ENCODE results near the gene RGR.

The RGR gene

GRCh38 chr10:84298057-84298456, 53.2 kb downstream of the RGR start:
- no peak overlapping the region for H3K4me3 ChIP-seq (ENCODE audit: low read depth in 1 of 2, low read length in 1 of 2)
- no peaks in the 10 kb centered on the region for H3K4me1 ChIP-seq (ENCODE audit: control insufficient read depth in 1 of 2, insufficient read depth in 1 of 2, low read depth in 1 of 2, low read length in 1 of 2)
- no peaks in the 10 kb centered on the region for H3K9me3 ChIP-seq
- H3K27ac ChIP-seq, result no peak overlapping the region
- TF ChIP-seq, protein P1, sequence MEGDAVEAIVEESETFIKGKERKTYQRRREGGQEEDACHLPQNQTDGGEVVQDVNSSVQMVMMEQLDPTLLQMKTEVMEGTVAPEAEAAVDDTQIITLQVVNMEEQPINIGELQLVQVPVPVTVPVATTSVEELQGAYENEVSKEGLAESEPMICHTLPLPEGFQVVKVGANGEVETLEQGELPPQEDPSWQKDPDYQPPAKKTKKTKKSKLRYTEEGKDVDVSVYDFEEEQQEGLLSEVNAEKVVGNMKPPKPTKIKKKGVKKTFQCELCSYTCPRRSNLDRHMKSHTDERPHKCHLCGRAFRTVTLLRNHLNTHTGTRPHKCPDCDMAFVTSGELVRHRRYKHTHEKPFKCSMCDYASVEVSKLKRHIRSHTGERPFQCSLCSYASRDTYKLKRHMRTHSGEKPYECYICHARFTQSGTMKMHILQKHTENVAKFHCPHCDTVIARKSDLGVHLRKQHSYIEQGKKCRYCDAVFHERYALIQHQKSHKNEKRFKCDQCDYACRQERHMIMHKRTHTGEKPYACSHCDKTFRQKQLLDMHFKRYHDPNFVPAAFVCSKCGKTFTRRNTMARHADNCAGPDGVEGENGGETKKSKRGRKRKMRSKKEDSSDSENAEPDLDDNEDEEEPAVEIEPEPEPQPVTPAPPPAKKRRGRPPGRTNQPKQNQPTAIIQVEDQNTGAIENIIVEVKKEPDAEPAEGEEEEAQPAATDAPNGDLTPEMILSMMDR (IDR thresholded peaks at IDR 0.05), result no peak
- no peaks in the 10 kb centered on the region for H3K36me3 ChIP-seq
- no peaks in the 10 kb centered on the region for H3K27me3 ChIP-seq

- no peak overlapping the region for H3K27ac ChIP-seq
- H3K4me3 ChIP-seq (ENCODE audit: low read depth in 1 of 2, low read length in 1 of 2), result no peak overlapping the region
- no peaks in the 10 kb centered on the region for H3K36me3 ChIP-seq
- H3K4me1 ChIP-seq (ENCODE audit: control insufficient read depth in 1 of 2, insufficient read depth in 1 of 2, low read depth in 1 of 2, low read length in 1 of 2), result no peaks in the 10 kb centered on the region
- TF ChIP-seq, protein P1 (IDR thresholded peaks at IDR 0.05), result no peak
- H3K27me3 ChIP-seq, result no peaks in the 10 kb centered on the region
- no peaks in the 10 kb centered on the region for H3K9me3 ChIP-seq
Observed at GRCh38 chr10:84302223-84302622, 57.4 kb downstream of the RGR start.

GRCh38 chr10:84306751-84307384, 62.0 kb downstream of the RGR start:
- no peak overlapping the region for H3K27ac ChIP-seq

GRCh38 chr10:84308021-84308420, 63.2 kb downstream of the RGR start:
- H3K4me1 ChIP-seq (ENCODE audit: control insufficient read depth in 1 of 2, insufficient read depth in 1 of 2, low read depth in 1 of 2, low read length in 1 of 2), result no peaks in the 10 kb centered on the region
- no peaks in the 10 kb centered on the region for H3K36me3 ChIP-seq
- TF ChIP-seq, protein P1 (IDR thresholded peaks at IDR 0.05), result no peak
- no peak overlapping the region for H3K4me3 ChIP-seq (ENCODE audit: low read depth in 1 of 2, low read length in 1 of 2)
- no peak overlapping the region for H3K27ac ChIP-seq
- H3K9me3 ChIP-seq, result no peaks in the 10 kb centered on the region
- peaks cover 21% of the 10 kb centered on the region for H3K27me3 ChIP-seq

More at GRCh38 chr10:84306751-84307384, 62.0 kb downstream of the RGR start:
- peaks cover 21% of the 10 kb centered on the region for H3K27me3 ChIP-seq
- no peaks in the 10 kb centered on the region for H3K4me1 ChIP-seq (ENCODE audit: control insufficient read depth in 1 of 2, insufficient read depth in 1 of 2, low read depth in 1 of 2, low read length in 1 of 2)
- no peaks in the 10 kb centered on the region for H3K36me3 ChIP-seq
- no peak overlapping the region for H3K4me3 ChIP-seq (ENCODE audit: low read depth in 1 of 2, low read length in 1 of 2)
- H3K9me3 ChIP-seq, result no peaks in the 10 kb centered on the region
- TF ChIP-seq, protein P1 (IDR thresholded peaks at IDR 0.05), result no peak

- Histone ChIP-seq H3K9me3 (no peaks in the 10 kb centered on the region), H3K36me3 (no peaks in the 10 kb centered on the region), H3K27ac (no peak overlapping the region), H3K27me3 (peaks cover 21% of the 10 kb centered on the region), H3K4me3 (ENCODE audit: low read depth in 1 of 2, low read length in 1 of 2) (no peak overlapping the region), H3K4me1 (ENCODE audit: control insufficient read depth in 1 of 2, insufficient read depth in 1 of 2, low read depth in 1 of 2, low read length in 1 of 2) (no peaks in the 10 kb centered on the region)
- TF ChIP-seq, protein P1 (IDR thresholded peaks at IDR 0.05), result no peak
Observed at GRCh38 chr10:84308481-84309304, 63.8 kb downstream of the RGR start.

Measured in neutrophil (primary cell).